Ovary (tissue), 9 donors: Measurements from ENCODE around the gene KPTN. TPM values are rescaled to one million over a fixed set of nuclear protein-coding genes. Genes with fewer than 3 reads are reported as not detected.

Experiments used
- DNase-seq, 5 donors: peaks; one replicate each; pipeline ENCODE4 v3.0.0-alpha.2; 2019 to 2020
- H3K27ac ChIP-seq, 2 donors: fragments of 200-600 bp; one replicate each; pipeline versions ENCODE4 v1.5.1 to v1.8.0; 2019 to 2022
- H3K27me3 ChIP-seq: fragments of 200-600 bp; one replicate; pipeline ENCODE4 v1.8.0; 2022
- H3K36me3 ChIP-seq: fragments of 200-600 bp; sonication (generic); one replicate; pipeline ENCODE4 v1.5.1; 2019
- H3K4me1 ChIP-seq: one replicate; pipeline ENCODE4 v1.8.1; 2013; ENCODE audit warnings: mild to moderate bottlenecking, moderate library complexity; ENCODE audit not compliant: insufficient read depth
- H3K4me3 ChIP-seq: fragments of 200-600 bp; sonication (generic); one replicate; pipeline ENCODE4 v1.5.1; 2017
- H3K9me3 ChIP-seq, 2 donors: fragments of 200-600 bp in 1 of 2; sonication (generic) in 1 of 2; one replicate each; pipeline versions ENCODE4 v1.5.1 to v1.8.1; 2013 to 2019; ENCODE audit warnings: mild to moderate bottlenecking in 1 of 2, moderate library complexity in 1 of 2
- EP300 ChIP-seq: sonication (generic); formaldehyde crosslinking; IDR thresholded peaks from one replicate; pipeline ENCODE4 v1.6.1; 2017; ENCODE audit warnings: antibody characterized with exemption
- POLR2A ChIP-seq: fragments of 450-650 bp; IDR thresholded peaks from one replicate; pipeline ENCODE4 v1.6.1; 2017; ENCODE audit warnings: antibody characterized with exemption, mild to moderate bottlenecking, moderate library complexity
- WGBS, 3 donors: extraction: QIAGEN DNeasy Blood & Tissue Kit in 1 of 3; methylation state at CpG; one replicate each; pipeline versions ENCODE4 v1.1.5 to v1.1.7; 2013 to 2017; 5-methylcytosine and 5-hydroxymethylcytosine counted together
- intact Hi-C, 4 donors: fragments of 100-400 bp; cut with DNase I; formaldehyde crosslinking; loops; one replicate each; pipeline versions ENCODE4 v1.11.0 to v1.15.1; 2022 to 2023
- polyA plus RNA-seq, 2 donors: library from polyadenylated mRNA; stranded (reverse); fragments of 200-250 nt in 1 of 2; fragments of 350-450 nt in 1 of 2; fragmentation: Illumina TruSeq in 1 of 2; extraction: RNeasy Lipid Tissue Mini Kit (QIAGEN cat#74804) in 1 of 2; gene quantifications; one replicate each; pipeline ENCODE4 v1.2.3, GENCODE V29; 2013 to 2014
- total RNA-seq, 7 donors: library from RNA; depleted of rRNA in 2 of 7; stranded (reverse); fragments of >200 nt in 2 of 7; fragmentation: NEBNext Ultra II Directional in 3 of 7; extraction: Animal tissue kit (Norgen Biotek cat#: 25700) in 3 of 7; gene quantifications; one replicate each; pipeline versions ENCODE4 v1.1.0 to v1.2.4, GENCODE V29; 2016 to 2023
- TF ChIP-seq, protein P1 (sequence below), 3 donors: fragments of 450-650 bp in 2 of 3; fragments of 200-600 bp in 1 of 3; IDR thresholded peaks; one replicate each; pipeline versions ENCODE4 v1.5.1 to v1.8.0; 2016 to 2022; ENCODE audit warnings: antibody characterized with exemption in 3 of 3, mild to moderate bottlenecking in 1 of 3
- donor health status: DM: no; HTN: no; CAD: no; lungs with moderate emphysema.
- donor health status: DM: no; HTN: no; CAD: no.
- donor health status: Bipolar disorder and iron deficiency.
- donor health status: DM: yes; HTN: yes; CAD: no.
- donor health status: DM: no; HTN: no; CAD: no.
- donor health status: DM: yes; HTN: yes; CAD: no.

The KPTN gene
- total and polyA plus RNA-seq, 9 donors: 2.8 to 5.5 (median 4.4) TPM

- 5 to 8% (median 6%) methylated on average over 17 of the region's 17 CpGs for WGBS, 3 donors
- Histone ChIP-seq H3K27ac (no peak overlapping the region), H3K27me3 (no peaks in the 10 kb centered on the region), H3K36me3 (no peaks in the 10 kb centered on the region), H3K9me3 (no peaks in the 10 kb centered on the region), H3K4me3 (no peak overlapping the region), H3K4me1 (peaks cover 10% of the 10 kb centered on the region)
- peak; percentile 31 to 68 (median 60) for DNase-seq
- intact Hi-C loops: loop anchor here in 2 of 4 donors (10.0 kb wide), 1 partner anchor 133 kb away; no protein-coding TSS in a partner anchor
- TF ChIP-seq EP300: no peak
- no peak for TF ChIP-seq POLR2A
- TF ChIP-seq, protein P1, sequence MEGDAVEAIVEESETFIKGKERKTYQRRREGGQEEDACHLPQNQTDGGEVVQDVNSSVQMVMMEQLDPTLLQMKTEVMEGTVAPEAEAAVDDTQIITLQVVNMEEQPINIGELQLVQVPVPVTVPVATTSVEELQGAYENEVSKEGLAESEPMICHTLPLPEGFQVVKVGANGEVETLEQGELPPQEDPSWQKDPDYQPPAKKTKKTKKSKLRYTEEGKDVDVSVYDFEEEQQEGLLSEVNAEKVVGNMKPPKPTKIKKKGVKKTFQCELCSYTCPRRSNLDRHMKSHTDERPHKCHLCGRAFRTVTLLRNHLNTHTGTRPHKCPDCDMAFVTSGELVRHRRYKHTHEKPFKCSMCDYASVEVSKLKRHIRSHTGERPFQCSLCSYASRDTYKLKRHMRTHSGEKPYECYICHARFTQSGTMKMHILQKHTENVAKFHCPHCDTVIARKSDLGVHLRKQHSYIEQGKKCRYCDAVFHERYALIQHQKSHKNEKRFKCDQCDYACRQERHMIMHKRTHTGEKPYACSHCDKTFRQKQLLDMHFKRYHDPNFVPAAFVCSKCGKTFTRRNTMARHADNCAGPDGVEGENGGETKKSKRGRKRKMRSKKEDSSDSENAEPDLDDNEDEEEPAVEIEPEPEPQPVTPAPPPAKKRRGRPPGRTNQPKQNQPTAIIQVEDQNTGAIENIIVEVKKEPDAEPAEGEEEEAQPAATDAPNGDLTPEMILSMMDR (IDR thresholded peaks at IDR 0.05): peak; percentile 26 to 64 (median 56)
These were observed 56.5 kb downstream of the KPTN start for GRCh38 chr19:47427241-47428176.

Other genes starting within 250 kb of the KPTN start
- 10 to 100 TPM; 17.5 to 65.7 (median 37.0) TPM for gene CCDC9, start 227.7 kb downstream of the KPTN start, total RNA-seq
- gene CCDC9, start 227.7 kb downstream of the KPTN start, polyA plus RNA-seq: 10 to 100 TPM; 14.8 to 40.4 TPM
- 10 to 100 TPM in 6 of 7 donors, 1 to 10 TPM in 1; 9.7 to 53.3 (median 31.0) TPM for gene INAFM1, start 209.3 kb downstream of the KPTN start, total RNA-seq
- 10 to 100 TPM in 1 of 2 donors, under 1 TPM in 1; 0.73 to 15.2 TPM for gene INAFM1, start 209.3 kb downstream of the KPTN start, polyA plus RNA-seq
- 10 to 100 TPM in 3 of 7 donors, 1 to 10 TPM in 4; 4.6 to 27.5 (median 9.4) TPM for gene C5AR1, start 174.4 kb downstream of the KPTN start, total RNA-seq
- 1 to 10 TPM; 3.5 to 10.0 TPM for gene C5AR1, start 174.4 kb downstream of the KPTN start, polyA plus RNA-seq
- 1 to 10 TPM in 6 of 7 donors, under 1 TPM in 1; 0.51 to 3.9 (median 1.3) TPM for gene C5AR2, start 152.0 kb downstream of the KPTN start, total RNA-seq
- gene C5AR2, start 152.0 kb downstream of the KPTN start, polyA plus RNA-seq: 1 to 10 TPM in 1 of 2 donors, under 1 TPM in 1; 0.41 to 1.1 TPM
- gene DHX34, start 134.9 kb downstream of the KPTN start, total RNA-seq: 10 to 100 TPM; 14.1 to 21.3 (median 17.7) TPM
- gene DHX34, start 134.9 kb downstream of the KPTN start, polyA plus RNA-seq: 10 to 100 TPM in 1 of 2 donors, 1 to 10 TPM in 1; 2.6 to 13.9 TPM
- gene MEIS3, start 64.7 kb downstream of the KPTN start, total RNA-seq: 10 to 100 TPM; 13.3 to 30.6 (median 18.7) TPM
- 10 to 100 TPM in 1 of 2 donors, 1 to 10 TPM in 1; 7.2 to 18.6 TPM for gene MEIS3, start 64.7 kb downstream of the KPTN start, polyA plus RNA-seq
- gene SLC8A2, start 12.3 kb downstream of the KPTN start, total RNA-seq: 1 to 10 TPM in 1 of 7 donors, under 1 TPM in 3, not detected in 3; 0.07 to 1.3 (median 0.39) TPM
- under 1 TPM; 0.08 to 0.60 TPM for gene SLC8A2, start 12.3 kb downstream of the KPTN start, polyA plus RNA-seq
- 100 to 1,000 TPM in 2 of 7 donors, 10 to 100 TPM in 5; 76.5 to 101 (median 95.1) TPM for gene NAPA, start 30.8 kb upstream of the KPTN start, total RNA-seq
- 10 to 100 TPM; 59.4 to 74.5 TPM for gene NAPA, start 30.8 kb upstream of the KPTN start, polyA plus RNA-seq
- 1 to 10 TPM in 5 of 7 donors, under 1 TPM in 2; 0.62 to 2.5 (median 1.5) TPM for gene ZNF541, start 88.9 kb upstream of the KPTN start, total RNA-seq
- 1 to 10 TPM in 1 of 2 donors, under 1 TPM in 1; 0.97 to 1.8 TPM for gene ZNF541, start 88.9 kb upstream of the KPTN start, polyA plus RNA-seq
- gene BICRA, start 124.9 kb upstream of the KPTN start, total RNA-seq: 10 to 100 TPM in 5 of 7 donors, 1 to 10 TPM in 2; 3.7 to 21.7 (median 13.1) TPM
- 10 to 100 TPM in 1 of 2 donors, 1 to 10 TPM in 1; 8.1 to 10.1 TPM for gene BICRA, start 124.9 kb upstream of the KPTN start, polyA plus RNA-seq
- 100 to 1,000 TPM in 5 of 7 donors, 10 to 100 TPM in 2; 28.0 to 162 (median 129) TPM for gene EHD2, start 229.2 kb upstream of the KPTN start, total RNA-seq
- gene EHD2, start 229.2 kb upstream of the KPTN start, polyA plus RNA-seq: 10 to 100 TPM; 62.4 to 86.0 TPM